ENCODE measurements around the gene ECSIT.
A peak's percentile ranks its signal among the peaks of the same experiment; 100 is the strongest.
"Not testable (repeated sequence)": the region's sequence is repeated elsewhere in the genome, so short reads cannot be mapped to it uniquely, and the experiment has no call there.

The ECSIT gene

DNA sequence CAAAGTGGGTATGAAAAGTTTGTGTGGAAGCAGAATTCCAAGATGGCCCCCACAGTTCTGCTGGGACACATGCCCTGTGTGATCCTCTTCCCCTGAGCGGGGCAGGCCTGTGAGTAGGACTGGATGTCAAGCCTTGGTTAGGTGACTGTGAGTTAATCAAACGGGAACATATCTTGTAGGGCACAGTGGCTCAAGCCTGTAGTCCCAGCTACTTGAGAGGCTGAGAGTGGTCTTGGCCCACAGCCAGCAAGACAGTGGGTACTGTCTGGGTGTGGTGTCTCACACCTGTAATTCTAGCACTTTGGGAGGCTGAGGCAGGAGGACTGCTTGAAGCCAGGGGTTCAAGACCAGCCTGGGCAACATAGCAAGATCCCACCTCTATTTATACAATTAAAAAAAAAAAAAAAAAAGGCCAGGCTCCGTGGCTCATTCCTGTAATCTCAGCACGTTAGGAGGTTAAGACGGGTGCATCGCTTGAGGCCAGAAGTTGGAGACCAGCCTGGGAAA is 29.7 kb downstream of the ECSIT start:
- no peak for DNase-seq

DNA sequence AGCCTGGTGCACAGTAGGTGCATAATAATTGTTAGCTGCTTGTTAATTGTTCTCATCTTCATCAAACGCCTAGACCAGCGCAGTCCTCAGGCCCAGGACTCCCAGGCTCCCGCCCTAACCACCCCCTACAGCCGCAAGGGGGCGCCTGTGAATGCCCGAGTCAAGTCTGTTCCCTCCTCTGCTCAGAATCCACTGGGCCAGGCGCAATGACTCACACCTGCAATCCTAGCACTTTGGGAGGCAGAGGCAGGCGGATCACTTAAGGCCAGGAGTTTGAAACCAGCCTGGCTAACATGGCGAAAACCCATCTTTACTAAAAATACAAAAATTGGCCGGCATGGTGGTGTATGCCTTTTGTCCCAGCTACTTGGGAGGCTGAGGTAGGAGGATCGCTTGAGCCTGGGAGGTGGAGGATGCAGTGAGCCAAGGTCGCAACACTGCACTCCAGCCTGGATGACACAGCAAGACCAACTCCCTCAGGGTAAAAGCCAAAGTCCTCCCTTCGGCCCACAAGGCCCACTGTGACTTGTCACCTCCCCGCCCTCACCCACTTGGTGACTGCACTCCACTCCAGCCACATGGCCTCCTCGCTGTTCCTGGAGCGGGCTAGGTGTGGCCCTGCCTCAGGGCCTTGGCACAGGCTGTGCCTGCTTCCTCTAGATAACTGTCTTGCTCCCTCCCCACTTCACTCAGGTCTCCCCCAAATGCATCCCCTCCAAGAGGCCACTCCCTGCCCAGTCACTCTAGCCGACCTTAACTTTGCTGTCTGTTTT is 32.4 kb downstream of the ECSIT start:
- peak; percentile 56 to 67 for DNase-seq

DNA sequence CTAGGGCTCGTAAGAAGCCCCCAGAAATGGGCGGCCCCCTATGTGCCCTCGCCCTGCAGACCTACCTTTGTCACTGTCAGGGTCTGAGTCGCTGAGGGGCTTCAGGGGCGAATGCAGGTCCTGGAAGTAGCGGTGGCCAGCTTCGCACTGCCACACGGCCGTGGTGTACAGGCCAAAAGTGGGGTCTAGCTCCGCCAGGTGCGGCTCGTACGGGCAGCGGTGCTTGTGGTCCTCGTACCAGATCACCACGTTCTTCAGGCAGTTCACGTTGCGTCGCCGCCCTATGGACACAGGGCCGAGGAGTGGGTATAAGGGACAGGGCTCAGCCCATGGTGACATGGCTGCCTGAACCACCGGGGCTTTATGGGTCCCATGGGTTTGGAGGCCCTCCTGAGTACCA is 33.0 kb downstream of the ECSIT start:
- no peak for DNase-seq

DNA sequence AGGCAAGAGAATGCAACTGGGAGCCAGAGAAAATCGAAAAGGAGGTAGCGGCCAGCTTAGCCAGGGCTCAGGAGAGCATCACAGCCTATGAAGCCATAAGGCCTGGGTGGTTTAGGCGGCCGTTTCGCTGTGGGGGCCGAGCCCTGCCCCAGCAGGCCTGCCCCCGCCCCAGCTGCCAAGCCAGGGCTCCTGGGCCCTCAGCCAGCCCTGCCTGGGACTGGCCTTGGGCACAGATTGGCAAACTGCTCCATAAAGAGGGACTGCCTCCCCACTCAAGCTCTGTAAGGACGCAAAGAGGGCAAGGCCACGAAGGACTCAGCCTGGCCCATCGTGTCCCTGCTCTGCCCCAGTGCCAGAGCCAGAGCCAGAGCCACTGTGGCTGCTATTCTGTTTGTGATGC is 33.5 kb downstream of the ECSIT start:
- no peak for DNase-seq

DNA sequence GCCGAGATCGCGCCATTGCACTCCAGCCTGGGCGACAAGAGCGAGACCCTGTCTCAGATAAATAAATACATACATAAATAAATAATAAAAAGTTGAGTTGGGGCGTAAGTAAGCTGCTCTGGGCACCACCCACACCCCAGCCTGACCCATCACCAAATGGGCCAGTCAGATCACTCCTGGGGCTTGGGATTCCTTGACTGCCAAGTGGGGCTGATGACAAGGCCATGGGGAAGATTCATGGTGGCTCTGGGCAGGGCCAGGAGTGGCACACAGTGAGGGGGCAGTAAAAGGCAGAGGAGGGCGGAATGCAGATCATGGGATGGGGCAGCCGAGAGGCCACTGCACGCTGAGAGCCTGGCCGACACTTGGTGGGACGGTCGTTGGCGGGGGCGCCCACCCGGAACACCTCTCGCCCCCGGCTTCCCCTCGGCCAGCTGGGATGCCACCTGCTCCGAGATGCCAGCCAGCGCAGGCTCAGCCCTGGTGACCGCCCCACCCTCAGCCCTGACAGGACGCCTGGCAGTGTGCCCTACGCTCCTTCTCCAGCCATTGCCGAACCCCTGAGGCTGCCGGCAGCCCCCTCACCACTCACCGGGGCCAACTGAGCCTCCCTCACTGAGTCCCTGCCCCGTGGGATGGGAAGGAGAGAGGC is 34.2 kb downstream of the ECSIT start:
- no peak for DNase-seq

DNA sequence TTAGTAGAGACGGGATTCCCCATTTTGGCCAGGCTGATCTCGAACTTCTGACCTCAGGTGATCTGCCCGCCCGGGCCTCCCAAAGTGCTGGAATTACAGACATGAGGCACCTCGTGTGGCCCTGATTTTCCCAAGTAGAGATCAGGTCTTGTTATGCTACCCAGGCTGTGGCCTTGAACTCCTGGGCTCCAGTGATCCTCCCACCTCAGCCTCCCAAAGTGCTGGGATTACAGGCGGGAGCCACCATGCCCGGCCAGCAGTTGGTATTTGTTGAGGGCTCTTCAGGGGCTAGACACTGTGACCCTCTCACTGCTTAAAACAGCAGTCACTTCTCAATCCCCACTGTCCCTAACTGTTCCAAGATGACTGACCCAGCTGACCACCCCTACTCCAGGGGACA is 39.6 kb downstream of the ECSIT start:
- DNase-seq, result no peak

DNA sequence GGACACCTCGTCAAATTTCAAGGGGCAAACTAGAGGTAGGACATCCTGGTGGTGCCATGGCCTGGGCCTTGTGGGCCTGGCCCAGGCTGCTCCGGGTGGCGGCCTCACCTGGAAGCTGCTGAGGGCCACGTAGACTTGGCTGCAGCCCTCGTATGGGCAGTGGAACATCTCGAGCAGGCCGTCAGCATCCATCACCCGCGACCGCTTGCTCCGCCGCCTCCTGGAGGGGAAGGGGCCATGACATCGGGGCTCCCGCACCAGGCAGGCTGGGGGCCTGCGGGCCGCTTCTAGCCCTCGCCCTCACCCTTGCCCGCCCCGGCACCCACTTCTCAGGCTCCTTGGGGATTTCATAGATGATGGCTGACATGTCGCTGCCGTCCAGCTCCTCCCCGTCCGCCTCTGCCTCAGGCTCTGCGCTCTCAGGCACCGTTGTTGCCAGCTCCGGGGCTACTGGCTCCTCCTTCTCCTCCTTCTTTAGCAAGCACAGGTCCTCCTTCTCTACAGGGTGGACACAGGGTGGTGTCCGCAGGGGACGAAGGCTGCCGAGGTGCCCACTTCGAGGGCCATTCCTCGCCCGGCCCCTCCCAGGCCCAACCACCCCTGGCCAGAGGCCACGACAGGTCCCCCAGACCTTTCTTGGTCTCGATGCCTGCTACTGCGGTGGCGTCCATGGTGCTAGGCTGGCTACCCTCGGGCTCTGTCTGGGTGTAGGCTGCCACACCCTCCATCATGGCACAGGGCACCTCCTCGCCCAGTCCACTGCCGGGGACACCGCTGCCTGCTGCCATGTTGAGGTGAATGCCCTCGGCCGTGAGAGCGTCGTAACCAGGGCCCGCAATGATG is 42.1 kb downstream of the ECSIT start:
- no peak for DNase-seq

DNA sequence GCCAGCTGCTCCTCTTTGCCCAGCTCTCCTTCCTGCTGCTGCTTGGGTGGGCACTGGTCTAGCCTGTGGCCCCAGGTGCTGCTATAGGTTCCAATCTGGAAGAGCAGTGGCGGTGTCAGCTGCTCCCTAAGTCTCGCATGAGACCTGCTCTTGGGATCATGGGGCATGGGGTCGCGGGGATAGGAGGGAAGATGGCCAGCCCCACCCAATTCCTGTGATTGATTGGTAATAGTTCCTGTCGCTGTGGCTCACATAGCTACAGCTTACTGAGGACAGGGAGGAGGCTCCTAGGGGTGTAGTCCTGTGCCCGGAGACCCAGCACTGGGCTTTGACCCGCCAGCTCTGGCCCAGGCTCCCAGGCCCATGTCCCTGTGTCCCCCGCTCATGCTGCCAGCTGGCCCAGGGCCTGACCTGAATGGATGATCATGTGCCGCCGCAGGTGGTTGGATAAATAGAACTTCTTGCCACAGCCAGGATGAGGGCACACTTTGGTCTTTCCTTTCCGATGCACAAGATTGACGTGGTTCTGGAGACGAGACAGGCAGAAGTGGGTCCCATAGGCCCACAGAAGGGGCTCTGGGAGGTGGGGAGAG is 43.6 kb downstream of the ECSIT start:
- no peak for DNase-seq

DNA sequence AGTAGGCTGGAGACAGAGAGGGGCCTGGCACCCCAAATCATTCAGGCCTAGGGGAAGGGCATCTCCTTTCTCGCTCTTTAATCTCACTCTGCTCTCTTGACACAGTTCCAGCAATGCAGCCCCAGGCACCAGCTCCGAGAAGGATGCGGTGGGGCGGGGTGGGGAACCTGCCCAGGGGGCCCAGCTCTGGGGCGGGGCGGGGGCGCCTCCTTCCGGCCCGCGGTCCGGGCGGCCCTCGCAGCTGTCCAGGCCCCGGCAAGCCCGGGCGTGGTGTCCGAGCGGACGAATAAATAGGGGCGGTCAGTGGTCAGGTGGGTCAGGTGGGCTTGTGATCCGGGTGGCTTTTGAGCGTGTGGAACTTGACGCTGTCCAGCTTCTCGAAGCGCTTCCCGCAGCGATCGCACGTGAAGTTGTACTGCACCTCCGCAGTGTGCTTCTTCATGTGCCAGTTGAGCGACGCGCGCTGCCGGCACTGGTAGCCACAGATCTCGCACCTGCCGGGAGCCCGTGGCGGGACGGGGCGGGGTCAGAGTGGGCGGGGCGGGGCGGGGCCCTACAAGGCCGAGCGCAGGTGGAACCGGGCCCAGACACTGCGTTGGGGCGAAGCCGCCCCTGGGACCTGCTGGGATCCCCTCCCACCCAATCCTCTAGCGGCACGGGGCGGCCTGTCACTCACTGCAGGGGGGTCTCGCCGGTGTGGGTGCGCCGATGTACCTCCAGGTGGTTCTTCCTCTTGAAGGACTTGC is 45.4 kb downstream of the ECSIT start:
- no peak for DNase-seq

DNA sequence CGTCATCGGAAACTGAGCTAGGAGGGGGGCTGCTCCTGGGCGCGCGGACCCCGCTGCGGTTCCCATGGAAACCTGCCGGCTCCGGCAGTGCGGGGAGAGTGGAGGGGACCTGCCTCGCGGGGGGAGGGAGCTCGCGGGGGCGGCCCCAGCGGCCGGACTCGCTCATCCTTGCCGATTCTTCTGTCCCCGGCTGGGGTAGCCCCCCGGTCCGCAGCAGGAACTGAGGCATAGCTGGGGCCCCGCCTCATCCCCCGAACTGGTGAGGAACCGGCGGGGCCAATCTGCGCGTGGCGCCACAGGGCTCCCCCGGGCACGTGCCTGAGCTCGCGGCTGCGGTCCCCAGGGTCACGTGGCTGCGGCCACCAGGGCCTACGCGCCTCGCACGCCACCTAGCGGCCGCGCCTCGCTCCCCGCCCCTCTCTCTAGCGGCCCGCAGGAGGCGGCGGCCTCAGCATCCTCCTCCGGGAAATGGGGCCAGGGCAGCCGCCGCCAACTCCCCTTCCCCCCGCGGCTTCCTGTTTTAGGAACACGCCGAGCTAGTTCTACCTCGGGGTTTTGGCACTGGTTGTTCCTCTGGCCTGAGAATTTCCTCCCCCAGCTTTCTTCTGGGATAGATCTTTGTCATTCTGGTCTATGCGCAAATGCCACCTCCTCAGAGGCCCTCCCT is 46.4 kb downstream of the ECSIT start:
- peak; percentile 67 to 77 for DNase-seq

DNA sequence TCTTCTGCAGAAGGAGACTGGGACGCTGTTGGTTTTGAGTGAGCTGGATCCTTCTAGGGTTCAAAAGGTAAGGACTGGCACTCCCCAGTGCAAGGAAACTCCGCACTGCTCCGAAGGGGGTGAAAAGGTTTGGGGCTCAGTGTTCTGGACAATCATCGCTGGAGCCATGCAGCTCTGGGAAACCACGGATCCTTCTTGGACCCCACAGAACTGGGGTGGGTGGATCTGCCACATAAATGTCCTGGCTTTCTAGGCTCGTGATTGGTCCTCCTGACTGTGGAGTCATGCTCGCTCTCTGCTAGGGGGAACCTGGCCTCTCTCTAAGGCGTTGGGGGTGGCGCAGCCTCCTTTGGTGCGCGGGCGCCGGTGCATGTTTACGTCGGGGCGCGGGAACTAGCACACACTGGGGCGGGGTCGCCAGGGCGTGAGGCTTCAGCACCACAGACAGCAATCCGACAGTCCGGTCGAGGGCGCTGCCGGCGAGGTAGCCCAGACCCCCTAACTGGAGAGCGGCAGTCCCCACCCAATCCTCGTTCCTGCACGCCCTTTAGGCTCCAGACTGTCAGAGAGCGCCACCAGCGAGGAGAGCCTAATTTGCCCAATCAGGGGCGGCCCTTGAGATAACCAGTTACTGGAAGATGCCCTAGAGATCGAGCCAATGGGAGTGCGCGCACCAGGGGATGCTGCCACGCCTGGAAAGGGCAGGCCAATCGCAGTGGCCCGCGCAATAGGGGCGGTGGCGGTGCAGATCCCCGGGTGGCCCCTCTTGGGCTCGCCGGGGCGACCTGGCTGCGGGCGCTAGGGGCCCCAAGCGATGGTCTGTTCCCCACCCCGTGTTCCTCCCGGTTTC is 47.2 kb downstream of the ECSIT start:
- DNase-seq, result peak; percentile 53 to 62

DNA sequence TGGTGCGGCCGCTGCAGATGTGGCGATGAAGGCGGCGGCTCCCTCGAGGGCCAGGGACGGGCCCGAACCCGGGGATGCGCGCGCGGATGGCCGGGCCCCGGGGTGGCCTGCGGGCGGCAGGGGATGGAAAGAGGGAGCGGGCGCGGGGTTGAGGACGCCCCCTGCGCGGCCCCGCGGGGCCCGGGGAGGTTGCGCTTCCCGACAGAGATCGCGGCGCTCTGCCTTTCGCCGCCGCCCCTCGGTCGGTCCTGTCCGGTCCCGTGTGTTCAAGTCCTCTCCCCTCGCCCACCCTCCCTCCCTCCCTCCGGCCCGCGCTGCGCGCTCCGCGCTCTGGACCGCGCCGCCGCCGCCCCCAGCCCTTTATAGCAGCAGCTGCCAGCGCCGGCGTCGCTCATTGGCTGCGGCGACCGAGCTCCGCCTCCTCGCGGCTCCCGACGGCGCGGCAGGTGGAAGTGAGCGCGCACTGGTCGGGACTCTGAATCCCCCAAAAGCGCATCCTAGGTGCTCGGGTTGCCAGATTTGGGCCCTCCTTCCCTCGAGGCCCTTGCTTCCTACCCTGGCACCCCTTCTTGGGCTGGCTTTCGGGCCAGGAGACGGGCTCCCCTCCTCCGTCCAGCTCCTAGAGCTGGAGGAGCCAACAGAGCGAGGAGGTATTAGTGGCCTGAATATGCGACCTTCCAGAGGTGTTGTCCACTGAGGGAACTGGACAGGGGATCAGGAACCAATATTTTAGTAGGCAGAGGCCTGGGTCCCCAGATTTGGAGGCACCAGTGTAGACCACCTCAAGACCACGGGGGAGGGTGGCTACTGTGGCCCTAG is 48.0 kb downstream of the ECSIT start, which contains the start of gene ELAVL3:
Gene ELAVL3 (minus strand): TSS at position 332 of the 819 bp plus-strand sequence. CDS start 438 bp downstream, outside the sequence.
- DNase-seq, result no peak

DNA sequence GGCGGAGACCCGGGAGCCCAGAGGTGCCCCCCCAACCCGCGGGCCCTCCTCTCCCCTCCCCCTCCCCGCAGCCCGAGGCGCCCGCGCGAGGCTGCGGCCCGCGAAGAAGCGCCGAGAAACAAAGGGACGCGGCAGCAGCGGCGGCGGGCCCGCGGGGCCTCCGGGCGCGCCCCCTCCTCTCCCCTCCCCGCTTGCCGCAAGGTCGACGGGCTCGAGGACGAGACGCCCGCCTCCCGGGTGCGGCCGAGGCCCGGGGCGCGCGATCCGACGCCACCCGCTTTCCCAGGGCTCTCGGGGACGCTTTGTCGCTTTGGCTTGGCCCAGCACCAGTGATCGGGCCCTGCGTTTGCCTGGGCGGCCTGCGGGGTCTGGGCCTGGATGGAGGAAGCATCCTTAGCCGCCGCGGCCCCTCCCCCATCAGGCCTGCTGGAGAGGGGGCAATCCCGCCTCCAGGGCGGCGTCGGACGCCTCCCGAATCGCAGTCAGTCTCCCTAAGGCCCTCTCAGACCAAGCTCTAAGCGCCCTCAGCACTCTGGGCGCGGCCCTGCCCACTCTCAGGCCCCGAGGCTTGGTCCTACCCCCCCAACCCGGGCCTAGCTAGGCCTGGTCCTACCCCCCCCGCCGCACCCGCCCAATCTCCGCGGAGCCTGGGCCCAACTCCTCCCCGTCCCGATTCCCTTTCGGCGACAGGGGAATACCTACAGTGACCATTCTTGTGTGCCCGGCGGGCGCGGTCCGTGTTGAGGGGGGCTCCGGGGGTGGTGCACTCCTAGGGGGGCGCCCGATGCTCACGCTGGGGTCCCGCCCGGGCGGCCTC is 48.8 kb downstream of the ECSIT start:
- DNase-seq, result no peak

DNA sequence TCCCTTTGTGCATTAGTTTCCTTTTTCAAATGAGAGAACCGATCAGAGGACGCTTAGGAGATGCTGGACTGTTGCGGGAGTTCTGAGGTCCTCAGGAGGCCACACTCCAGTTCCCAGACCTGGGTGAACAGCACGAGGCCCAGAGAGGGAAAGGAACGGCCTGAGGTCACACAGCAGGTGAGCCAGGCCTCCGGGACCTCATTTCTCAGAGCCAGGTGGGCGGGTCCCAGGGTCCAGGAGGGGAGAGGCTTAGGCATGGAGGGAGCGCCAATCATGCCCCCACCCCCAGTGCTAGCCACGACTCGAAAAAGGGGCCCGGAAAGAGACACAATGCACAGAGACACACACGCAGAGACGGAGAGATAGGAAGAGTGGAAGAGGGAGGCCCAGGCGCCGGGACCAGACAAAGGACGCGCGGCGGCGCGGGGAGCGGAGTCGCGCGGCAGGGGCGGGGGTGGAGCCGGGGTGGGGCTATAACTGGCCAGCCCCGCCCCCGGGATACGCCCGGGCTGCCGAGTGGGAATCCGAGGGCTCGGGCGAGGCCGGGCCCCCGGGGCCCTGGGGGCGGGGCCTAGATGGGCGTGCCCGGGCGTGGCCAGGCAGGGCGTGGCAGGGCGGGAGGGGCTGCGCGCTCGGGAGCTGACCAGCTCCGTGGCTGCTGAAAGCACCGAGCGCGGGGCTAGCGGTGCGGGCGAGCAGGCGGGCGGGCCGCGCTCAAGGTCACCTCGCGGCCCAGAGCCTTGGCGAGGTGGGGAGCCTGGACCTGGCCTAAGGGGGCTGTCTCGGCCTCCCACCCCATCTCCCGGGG is 49.6 kb downstream of the ECSIT start:
- DNase-seq, result no peak

DNA sequence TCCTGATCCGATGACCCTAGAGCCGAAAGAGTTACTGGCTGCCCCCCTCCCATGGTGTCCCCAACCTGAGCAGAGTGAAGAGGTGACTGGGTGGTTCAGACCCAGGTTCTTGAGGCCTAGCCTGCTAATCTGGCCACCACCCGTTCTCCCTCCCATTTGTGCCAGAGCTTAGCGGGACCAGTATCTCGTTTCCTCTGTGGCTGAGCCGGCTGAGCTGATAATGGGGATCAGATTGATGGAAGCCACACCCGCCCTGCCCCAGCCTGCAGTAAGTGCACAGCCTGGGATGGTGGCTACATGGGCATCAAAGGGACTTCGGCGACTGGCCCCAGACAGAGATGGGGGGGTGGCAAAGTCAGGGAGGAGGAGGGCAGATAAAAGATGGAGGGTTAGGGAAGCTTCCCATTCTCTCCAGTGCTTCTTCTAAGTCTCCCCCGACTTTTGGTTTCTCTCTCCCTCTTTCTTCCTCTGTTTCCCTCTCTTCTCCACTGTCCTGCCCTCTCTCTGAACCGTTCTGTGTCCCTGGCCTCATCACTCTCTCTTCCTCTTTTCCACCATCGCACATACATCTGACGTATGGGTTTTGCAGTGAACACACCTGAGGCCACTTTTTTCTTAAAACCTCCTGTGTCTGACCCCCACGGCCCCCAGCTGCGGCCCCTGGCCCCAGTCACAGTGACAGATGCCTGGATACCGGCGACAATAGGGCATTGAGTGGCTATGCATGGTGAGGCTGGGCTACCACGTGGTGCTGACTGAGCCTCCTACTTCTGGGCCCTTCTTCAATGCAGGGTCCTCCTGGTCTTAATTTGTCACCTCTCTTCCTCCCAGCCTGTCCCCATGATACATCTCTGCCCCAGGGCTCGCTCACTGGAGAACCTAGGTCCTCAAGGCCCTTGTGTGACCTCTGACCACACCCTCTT is 50.5 kb downstream of the ECSIT start:
- DNase-seq, result no peak

DNA sequence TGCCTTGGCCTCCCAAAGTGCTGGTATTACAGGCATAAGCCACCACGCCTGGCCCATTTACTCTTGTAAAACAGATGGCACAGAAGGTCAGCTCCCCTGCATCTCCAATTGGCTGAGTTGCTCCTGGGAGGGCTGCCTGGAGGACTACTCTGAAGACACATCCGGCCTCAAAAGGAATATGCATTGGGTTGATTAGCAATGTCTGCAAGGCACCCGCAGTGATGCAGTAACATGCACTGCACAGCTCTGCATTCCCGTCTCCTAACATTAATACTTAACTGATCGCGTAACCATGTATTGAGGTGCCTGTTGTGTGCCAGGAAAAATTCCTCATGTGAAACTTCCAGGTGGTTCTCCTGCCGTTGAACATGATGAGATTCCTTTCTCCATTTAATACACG is 53.1 kb downstream of the ECSIT start:
- DNase-seq, result no peak

DNA sequence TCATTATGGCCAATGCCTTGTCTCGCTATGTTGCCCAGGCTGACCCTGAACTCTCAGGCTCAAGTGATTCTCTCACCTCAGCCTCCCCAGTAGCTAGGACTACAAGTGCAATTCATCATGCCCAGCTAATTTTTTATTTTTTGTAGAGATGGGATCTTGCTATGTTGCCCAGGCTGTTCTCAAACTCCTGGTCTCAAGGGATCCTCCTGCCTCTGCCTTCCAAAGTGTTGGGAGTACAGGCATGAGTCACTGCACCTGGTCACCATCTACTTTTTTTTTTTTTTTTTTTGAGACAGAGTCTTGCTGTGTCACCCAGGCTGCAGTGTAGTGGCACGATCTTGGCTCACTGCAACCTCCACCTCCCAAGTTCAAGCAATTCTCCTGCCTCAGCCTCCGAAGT is 53.6 kb downstream of the ECSIT start:
- DNase-seq, result not testable (repeated sequence)
